HG02943 (cell line): ENCODE data around the gene DONSON.

ENCODE experiments used
- ATAC-seq: cut with Tn5 transposase; IDR thresholded peaks from one replicate; pipeline ENCODE4 v1.9.1; 2021; ENCODE audit warnings: mild to moderate bottlenecking, low read depth, moderate library complexity; ENCODE audit not compliant: unreplicated experiment

DONSON gene

GRCh38 chr21:33541756-33542639, 46.5 kb downstream of the DONSON start, which contains the start of gene GART:
TSS of gene GART (minus strand) at chr21:33542117. CDS start at chr21:33539315, 2,802 bp downstream.
- ATAC-seq, result peak; percentile 45

- no peak for ATAC-seq
Observed at GRCh38 chr21:33541105-33541711, 47.3 kb downstream of the DONSON start.

DNA sequence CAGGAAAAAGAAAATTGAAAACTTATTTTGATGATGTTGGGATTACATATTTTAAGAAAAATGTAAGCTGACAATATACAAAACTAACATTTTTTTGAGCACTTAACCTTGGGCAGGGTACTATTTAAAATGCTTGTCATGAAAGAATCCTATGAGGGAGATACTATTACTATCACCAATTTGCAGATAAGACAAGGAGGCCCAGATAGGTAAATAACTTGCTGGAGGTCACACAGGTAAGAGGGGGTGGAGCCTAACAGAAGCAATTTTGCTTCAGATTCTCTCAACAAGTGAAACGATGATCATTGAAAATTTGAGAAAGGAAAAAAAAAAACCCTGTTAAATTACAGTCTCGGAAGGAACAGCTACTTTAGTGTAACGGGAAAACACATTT, 47.8 kb downstream of the DONSON start:
- no peak for ATAC-seq

DNA sequence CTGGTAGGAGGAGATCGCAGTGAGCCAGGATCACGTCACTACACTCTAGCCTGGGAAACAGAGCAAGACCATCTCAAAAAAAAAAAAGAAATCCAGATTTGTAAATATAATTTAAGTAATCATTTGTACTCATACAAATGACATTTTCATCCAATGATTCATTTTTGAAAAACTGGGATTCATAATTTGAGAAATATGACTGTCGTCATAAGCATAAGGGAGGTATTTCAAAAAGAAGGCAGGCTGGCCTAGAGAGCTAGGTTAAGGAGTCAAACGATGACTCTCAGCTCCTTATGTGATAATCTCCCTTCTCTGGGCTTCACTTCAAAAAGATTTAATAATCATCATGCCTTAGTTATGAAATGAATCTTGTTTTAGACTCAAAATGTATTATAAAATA, 48.9 kb downstream of the DONSON start:
- ATAC-seq, result no peak

DNA sequence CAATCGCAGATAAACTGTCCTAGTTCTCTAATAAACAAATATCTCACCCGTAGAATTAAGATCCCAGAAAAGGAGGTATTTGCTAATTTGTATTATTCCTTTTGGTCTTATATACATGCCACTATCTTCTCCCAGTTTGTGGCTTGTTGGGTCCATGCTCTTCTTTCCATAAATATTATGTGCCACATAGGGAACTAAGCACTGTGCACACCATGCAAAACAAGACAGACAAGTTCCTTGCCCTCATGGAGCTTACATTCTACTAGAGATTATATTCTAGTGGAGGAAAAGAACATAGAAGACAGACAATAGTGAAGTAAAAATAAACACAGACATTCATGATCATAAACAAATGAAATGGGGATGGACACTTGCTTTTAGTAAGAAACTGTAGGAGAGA, 51.3 kb downstream of the DONSON start:
- ATAC-seq, result no peak

- ATAC-seq, result no peak
Observed at GRCh38 chr21:33531007-33531406, 57.5 kb downstream of the DONSON start.
